CD4-positive, CD25-positive, alpha-beta regulatory T cell (primary cell): ENCODE data around the gene C1orf21. TPM values are rescaled to one million over a fixed set of nuclear protein-coding genes. Genes with fewer than 3 reads are reported as not detected.

Source experiments
- ATAC-seq, 2 donors: fragments of 150-1000 bp; cut with Tn5 transposase; one replicate each; pipeline ENCODE4 v1.10.0; 2021; ENCODE audit warnings: low read depth in 2 of 2, moderate number of reproducible peaks in 2 of 2, moderate library complexity in 1 of 2
- DNase-seq, 3 donors: peaks; one replicate each; pipeline versions ENCODE4 v3.0.0 to v3.0.0-alpha.2; 2012 to 2022; ENCODE audit warnings: mixed read lengths in 1 of 3
- H3K27ac ChIP-seq: one replicate; pipeline ENCODE4 v1.7.0; 2013; ENCODE audit warnings: mild to moderate bottlenecking, low read length; ENCODE audit not compliant: insufficient read depth, poor library complexity, severe bottlenecking
- H3K27me3 ChIP-seq: one replicate; pipeline ENCODE4 v1.7.0; 2013; ENCODE audit warnings: low read length; ENCODE audit not compliant: control insufficient read depth, insufficient read depth
- H3K36me3 ChIP-seq: one replicate; pipeline ENCODE4 v1.7.0; 2013; ENCODE audit warnings: mild to moderate bottlenecking, low read length, moderate library complexity; ENCODE audit not compliant: control insufficient read depth, insufficient read depth
- H3K4me1 ChIP-seq: 2 replicates; pipeline ENCODE4 v1.7.0; 2013; ENCODE audit warnings: mild to moderate bottlenecking, low read length; ENCODE audit not compliant: insufficient read depth, control insufficient read depth, poor library complexity, severe bottlenecking
- H3K4me3 ChIP-seq: one replicate; pipeline ENCODE4 v1.7.0; 2013; ENCODE audit warnings: low read depth, mild to moderate bottlenecking, low read length, moderate library complexity
- H3K9me3 ChIP-seq, 2 experiments: 1 replicate in 1 of 2; 2 replicates in 1 of 2; pipeline ENCODE4 v1.7.0; 2013; ENCODE audit warnings: low read length in 2 of 2, mild to moderate bottlenecking in 1 of 2, moderate library complexity in 1 of 2; ENCODE audit not compliant: control insufficient read depth in 2 of 2
- H3K27ac Mint-ChIP-seq, 3 donors: one replicate each; pipeline ENCODE4 v1.8.0; 2020 to 2022; ENCODE audit warnings: mild to moderate bottlenecking in 3 of 3, mixed read lengths in 3 of 3, moderate library complexity in 2 of 3
- H3K27me3 Mint-ChIP-seq: one replicate; pipeline ENCODE4 v1.8.0; 2022; ENCODE audit warnings: mild to moderate bottlenecking, mixed read lengths
- H3K36me3 Mint-ChIP-seq: one replicate; pipeline ENCODE4 v1.8.0; 2020; ENCODE audit warnings: mixed read lengths
- H3K4me1 Mint-ChIP-seq, 4 donors: one replicate each; pipeline ENCODE4 v1.8.0; 2020 to 2022; ENCODE audit warnings: mixed read lengths in 4 of 4, mild to moderate bottlenecking in 1 of 4
- H3K4me3 Mint-ChIP-seq, 4 donors: one replicate each; pipeline ENCODE4 v1.8.0; 2020 to 2022; ENCODE audit warnings: mild to moderate bottlenecking in 4 of 4, mixed read lengths in 4 of 4, moderate library complexity in 3 of 4
- H3K9me3 Mint-ChIP-seq, 7 donors: one replicate each; pipeline ENCODE4 v1.8.0; 2020 to 2022; ENCODE audit warnings: mixed read lengths in 7 of 7, mild to moderate bottlenecking in 3 of 7, moderate library complexity in 2 of 7
- polyA plus RNA-seq, 4 donors: library from polyadenylated mRNA; unstranded; fragments of 300-500 nt; fragmentation: Illumina TruSeq; gene quantifications; one replicate each; pipeline ENCODE4 v1.2.3, GENCODE V29; 2021
- total RNA-seq: library from RNA; stranded (reverse); gene quantifications from one replicate; pipeline ENCODE4 v1.2.3, GENCODE V29; 2022

C1orf21 gene
- total and polyA plus RNA-seq, 5 donors from 2014 or later, result 0.05 to 0.59 TPM; not detected in 3

DNA sequence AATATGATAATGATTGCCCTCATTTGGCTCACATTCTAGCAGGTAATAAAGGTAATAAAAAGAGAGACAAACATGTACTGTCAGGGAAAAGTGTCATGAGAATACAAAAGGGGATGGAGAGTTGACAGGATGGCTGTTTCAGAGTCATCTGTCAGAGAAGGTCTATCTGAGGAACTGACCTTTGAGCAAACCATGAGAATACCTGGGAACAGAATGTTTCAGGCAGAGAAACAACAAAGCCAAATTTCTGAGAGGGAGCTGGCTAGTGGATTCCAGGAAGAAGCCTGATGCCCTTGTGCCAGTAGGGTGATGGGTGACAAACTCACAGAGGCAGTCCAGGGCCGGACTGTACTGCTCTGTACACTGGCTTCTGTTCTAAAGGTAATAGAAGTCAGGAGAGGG, 107.2 kb downstream of the C1orf21 start:
- Mint-ChIP-seq H3K4me3 (no peak overlapping the region), H3K27ac (no peak overlapping the region), H3K4me1 (peaks cover 6 to 21% (median 16%) of the 10 kb centered on the region in 4 donors), H3K36me3 (no peaks in the 10 kb centered on the region), H3K9me3 (no peaks in the 10 kb centered on the region), H3K27me3 (no peaks in the 10 kb centered on the region)
- ATAC-seq (no peak), DNase-seq (no peak)
- Histone ChIP-seq H3K9me3 (no peaks in the 10 kb centered on the region), H3K36me3 (no peaks in the 10 kb centered on the region), H3K27me3 (no peaks in the 10 kb centered on the region), H3K4me1 (peaks cover 13% of the 10 kb centered on the region), H3K27ac (no peak overlapping the region), H3K4me3 (no peak overlapping the region)

DNA sequence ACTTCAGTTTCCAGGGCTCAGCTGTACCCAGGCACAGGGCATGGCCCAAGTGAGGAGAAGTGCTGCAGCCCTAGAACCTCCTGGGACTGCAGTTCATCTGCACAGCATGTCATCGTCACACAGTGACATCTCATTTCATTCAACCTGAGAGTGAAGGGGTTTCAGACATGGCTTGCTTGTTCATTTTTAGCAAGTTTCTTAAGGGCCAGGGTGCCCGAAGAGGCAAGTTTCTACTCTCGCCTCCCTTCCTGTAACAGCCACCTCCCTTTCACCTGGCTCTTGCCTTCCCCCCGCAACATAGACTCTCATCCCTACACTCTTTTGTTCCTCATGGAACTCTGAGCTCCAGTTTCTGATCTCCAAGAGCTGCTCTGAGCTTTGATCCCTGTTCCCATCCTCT, 108.1 kb downstream of the C1orf21 start:
- H3K4me3 ChIP-seq, result no peak overlapping the region
- ATAC-seq (no peak), DNase-seq (no peak)
- H3K27me3 Mint-ChIP-seq, result no peaks in the 10 kb centered on the region
- H3K36me3 Mint-ChIP-seq, result no peaks in the 10 kb centered on the region
- no peak overlapping the region for H3K27ac ChIP-seq
- H3K9me3 Mint-ChIP-seq, result no peaks in the 10 kb centered on the region
- no peak overlapping the region for H3K27ac Mint-ChIP-seq
- peaks cover 6 to 21% (median 16%) of the 10 kb centered on the region in 4 donors for H3K4me1 Mint-ChIP-seq
- no peaks in the 10 kb centered on the region for H3K9me3 ChIP-seq
- H3K36me3 ChIP-seq, result no peaks in the 10 kb centered on the region
- no peaks in the 10 kb centered on the region for H3K27me3 ChIP-seq
- no peak overlapping the region for H3K4me3 Mint-ChIP-seq
- peaks cover 13% of the 10 kb centered on the region for H3K4me1 ChIP-seq

DNA sequence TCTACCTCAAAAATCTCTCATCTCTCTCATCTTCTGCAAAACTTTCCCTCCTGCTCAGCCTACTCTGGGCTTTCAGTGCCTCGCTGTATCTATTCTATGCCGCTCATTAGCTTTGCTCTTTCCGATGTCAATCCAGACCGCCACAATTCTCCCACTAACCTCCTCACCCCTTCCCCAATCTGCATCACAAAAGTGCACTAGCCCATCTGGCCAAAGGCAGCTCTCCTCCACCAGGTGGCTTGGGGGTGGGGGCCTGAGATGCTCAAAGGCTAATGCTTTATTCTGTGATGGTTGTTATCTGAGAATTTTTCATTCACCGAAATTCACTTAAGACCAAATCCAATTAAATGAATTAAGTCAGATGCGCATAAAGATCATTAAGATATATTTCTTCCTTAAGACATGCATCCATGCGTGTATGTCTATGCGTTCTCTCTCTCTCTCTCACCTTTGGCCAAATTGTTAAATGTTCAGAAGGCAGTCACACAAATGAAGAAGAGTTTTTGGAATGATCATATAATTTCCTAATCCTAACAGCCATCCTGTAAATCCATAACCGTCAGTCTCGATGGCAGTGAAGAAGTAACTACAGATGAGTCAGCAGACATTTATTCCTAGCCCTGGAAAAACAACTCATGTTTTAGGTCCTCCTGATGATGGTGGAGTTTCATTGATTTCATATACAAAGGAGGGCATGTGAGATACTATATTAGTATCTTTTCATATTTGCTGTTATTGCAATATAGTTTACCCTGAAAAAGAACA, 111.3 kb downstream of the C1orf21 start:
- H3K4me1 ChIP-seq, result no peaks in the 10 kb centered on the region
- no peak overlapping the region for H3K27ac Mint-ChIP-seq
- no peak overlapping the region for H3K4me3 ChIP-seq
- no peak overlapping the region for H3K27ac ChIP-seq
- H3K27me3 Mint-ChIP-seq, result no peaks in the 10 kb centered on the region
- no peaks in the 10 kb centered on the region for H3K9me3 Mint-ChIP-seq
- no peaks in the 10 kb centered on the region for H3K9me3 ChIP-seq
- no peaks in the 10 kb centered on the region for H3K36me3 ChIP-seq
- ATAC-seq (no peak), DNase-seq (no peak)
- H3K27me3 ChIP-seq, result no peaks in the 10 kb centered on the region
- H3K4me1 Mint-ChIP-seq, result peaks cover 0 to 5% (median 4%) of the 10 kb centered on the region in 4 donors
- no peak overlapping the region for H3K4me3 Mint-ChIP-seq
- no peaks in the 10 kb centered on the region for H3K36me3 Mint-ChIP-seq

DNA sequence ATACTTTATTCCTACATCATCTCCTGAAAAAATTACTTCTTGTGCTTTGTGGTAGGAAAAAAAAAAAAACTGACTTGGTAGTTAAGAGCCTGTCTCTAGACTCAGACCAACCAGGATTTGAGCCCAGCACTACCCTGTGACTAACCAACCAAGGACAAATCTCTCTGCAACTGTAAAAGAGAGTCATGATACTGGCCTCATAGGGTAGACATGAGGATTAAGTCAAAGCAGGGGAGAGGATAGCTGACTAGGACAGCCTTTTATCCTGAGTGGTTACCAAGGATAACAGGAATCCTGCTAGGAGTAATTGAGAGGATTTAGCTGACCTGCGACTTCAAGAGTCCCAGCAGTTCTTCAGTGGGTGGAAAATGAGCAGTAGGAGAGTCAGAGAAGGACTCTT, 112.8 kb downstream of the C1orf21 start:
- DNase-seq (no peak), ATAC-seq (no peak)
- H3K4me3 Mint-ChIP-seq, result no peak overlapping the region
- no peak overlapping the region for H3K4me3 ChIP-seq
- H3K36me3 Mint-ChIP-seq, result no peaks in the 10 kb centered on the region
- H3K27me3 Mint-ChIP-seq, result peaks cover 7% of the 10 kb centered on the region
- H3K9me3 Mint-ChIP-seq, result no peaks in the 10 kb centered on the region
- H3K27ac ChIP-seq, result no peak overlapping the region
- no peaks in the 10 kb centered on the region for H3K4me1 Mint-ChIP-seq
- H3K27me3 ChIP-seq, result no peaks in the 10 kb centered on the region
- no peak overlapping the region for H3K27ac Mint-ChIP-seq
- H3K9me3 ChIP-seq, result no peaks in the 10 kb centered on the region
- H3K4me1 ChIP-seq, result no peaks in the 10 kb centered on the region
- no peaks in the 10 kb centered on the region for H3K36me3 ChIP-seq

GRCh38 chr1:184502161-184502560, 115.3 kb downstream of the C1orf21 start:
- Mint-ChIP-seq H3K27me3 (peaks cover 21% of the 10 kb centered on the region), H3K4me1 (no peaks in the 10 kb centered on the region)

DNA sequence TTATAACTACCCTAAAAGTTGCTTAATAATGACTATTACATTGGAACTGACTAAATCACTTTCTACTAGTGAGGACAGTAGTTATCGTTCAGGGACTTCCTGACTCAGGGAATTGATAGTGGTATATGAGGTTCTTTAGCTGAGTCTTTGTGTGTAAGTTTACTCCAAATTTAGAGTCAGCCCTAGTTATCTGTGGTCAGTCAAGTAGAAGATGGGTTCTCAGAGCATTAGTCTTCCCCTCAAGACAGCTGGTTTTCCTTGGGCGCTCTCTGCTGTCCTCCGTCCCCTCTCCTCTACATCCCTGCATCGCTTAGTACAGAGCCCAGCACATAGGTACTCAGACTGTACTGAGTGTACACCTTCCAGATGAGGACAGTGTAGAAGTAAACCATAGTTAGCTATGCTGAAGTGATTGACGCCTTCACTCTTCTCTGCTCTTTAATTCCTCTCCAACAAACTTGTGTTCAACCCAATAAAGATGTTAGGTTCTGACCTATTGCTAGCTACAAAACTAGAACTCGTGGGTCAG, 116.5 kb downstream of the C1orf21 start:
- H3K4me3 Mint-ChIP-seq, result no peak overlapping the region
- Histone ChIP-seq H3K36me3 (no peaks in the 10 kb centered on the region), H3K4me3 (no peak overlapping the region), H3K27me3 (no peaks in the 10 kb centered on the region), H3K27ac (no peak overlapping the region), H3K9me3 (no peaks in the 10 kb centered on the region), H3K4me1 (no peaks in the 10 kb centered on the region)
- no peaks in the 10 kb centered on the region for H3K9me3 Mint-ChIP-seq
- no peaks in the 10 kb centered on the region for H3K4me1 Mint-ChIP-seq
- peaks cover 23% of the 10 kb centered on the region for H3K27me3 Mint-ChIP-seq
- no peak for ATAC-seq
- H3K27ac Mint-ChIP-seq, result no peak overlapping the region
- H3K36me3 Mint-ChIP-seq, result no peaks in the 10 kb centered on the region
- DNase-seq, result no peak

More at GRCh38 chr1:184502161-184502560, 115.3 kb downstream of the C1orf21 start:
- Histone ChIP-seq H3K4me1 (no peaks in the 10 kb centered on the region), H3K27ac (no peak overlapping the region), H3K36me3 (no peaks in the 10 kb centered on the region), H3K4me3 (no peak overlapping the region), H3K27me3 (no peaks in the 10 kb centered on the region), H3K9me3 (no peaks in the 10 kb centered on the region)
- no peak overlapping the region for H3K27ac Mint-ChIP-seq
- H3K36me3 Mint-ChIP-seq, result no peaks in the 10 kb centered on the region
- no peaks in the 10 kb centered on the region for H3K9me3 Mint-ChIP-seq
- DNase-seq, result no peak
- ATAC-seq, result no peak
- no peak overlapping the region for H3K4me3 Mint-ChIP-seq

GRCh38 chr1:184504040-184504954, 117.5 kb downstream of the C1orf21 start:
- Histone ChIP-seq H3K36me3 (no peaks in the 10 kb centered on the region), H3K4me3 (no peak overlapping the region), H3K4me1 (no peaks in the 10 kb centered on the region), H3K27me3 (peaks cover 4% of the 10 kb centered on the region), H3K27ac (no peak overlapping the region), H3K9me3 (no peaks in the 10 kb centered on the region)
- Mint-ChIP-seq H3K27ac (no peak overlapping the region), H3K4me3 (no peak overlapping the region), H3K4me1 (no peaks in the 10 kb centered on the region), H3K27me3 (peaks cover 29% of the 10 kb centered on the region), H3K9me3 (no peaks in the 10 kb centered on the region), H3K36me3 (no peaks in the 10 kb centered on the region)
- DNase-seq (no peak), ATAC-seq (no peak)
